Activated effector memory CD4-positive, alpha-beta T cell treated with anti-CD3 and anti-CD28 coated beads, Interleukin-2, amount 50 U/mL, for 16 hours (primary cell): ENCODE data around the gene ATOH8.

Source experiments
- DNase-seq: peaks from one replicate; pipeline ENCODE4 v3.0.0-alpha.2; 2020

The ATOH8 gene

GRCh38 chr2:85788603-85789002 is 34.8 kb downstream of the ATOH8 start:
- DNase-seq = no peak

- no peak for DNase-seq
Measured at GRCh38 chr2:85789271-85789670, 35.5 kb downstream of the ATOH8 start.

- no peak for DNase-seq
Measured at GRCh38 chr2:85790032-85790431, 36.2 kb downstream of the ATOH8 start.

GRCh38 chr2:85790499-85791188 is 36.9 kb downstream of the ATOH8 start:
- no peak for DNase-seq

- DNase-seq = no peak
Measured at GRCh38 chr2:85791704-85792565, 38.1 kb downstream of the ATOH8 start.

GRCh38 chr2:85792783-85793441 is 39.1 kb downstream of the ATOH8 start:
- no peak for DNase-seq

GRCh38 chr2:85793584-85793983 is 39.8 kb downstream of the ATOH8 start:
- DNase-seq = no peak

- DNase-seq = no peak
Measured at GRCh38 chr2:85794038-85794441, 40.2 kb downstream of the ATOH8 start.

- DNase-seq = peak; percentile 34
Measured at GRCh38 chr2:85794491-85795121, 40.8 kb downstream of the ATOH8 start.

GRCh38 chr2:85795331-85796045 is 41.7 kb downstream of the ATOH8 start:
- peak; percentile 44 for DNase-seq

GRCh38 chr2:85796046-85796340 is 42.2 kb downstream of the ATOH8 start:
- DNase-seq = no peak

GRCh38 chr2:85796341-85797262 is 42.8 kb downstream of the ATOH8 start:
- DNase-seq = no peak

GRCh38 chr2:85797263-85797660 is 43.5 kb downstream of the ATOH8 start:
- no peak for DNase-seq

- DNase-seq = no peak
Measured at GRCh38 chr2:85797921-85798320, 44.1 kb downstream of the ATOH8 start.

GRCh38 chr2:85799215-85799956 is 45.6 kb downstream of the ATOH8 start:
- DNase-seq = no peak

GRCh38 chr2:85800586-85800985 is 46.8 kb downstream of the ATOH8 start:
- DNase-seq = no peak

- DNase-seq = no peak
Measured at GRCh38 chr2:85801871-85802270, 48.1 kb downstream of the ATOH8 start.

GRCh38 chr2:85802354-85803103 is 48.7 kb downstream of the ATOH8 start:
- DNase-seq = no peak

- no peak for DNase-seq
Measured at GRCh38 chr2:85803704-85804425, 50.1 kb downstream of the ATOH8 start.
